Tibial nerve (tissue), 3 donors: Measurements from ENCODE around the gene SERPINB7.

Experiments
- POLR2A ChIP-seq, 2 donors: fragments of 450-650 bp; IDR thresholded peaks; one replicate each; pipeline ENCODE4 v1.6.1; 2017; ENCODE audit warnings: antibody characterized with exemption in 2 of 2, mild to moderate bottlenecking in 2 of 2, moderate library complexity in 2 of 2
- TF ChIP-seq, protein P1 (sequence below), 5 experiments: fragments of 200-600 bp in 3 of 5; fragments of 450-650 bp in 2 of 5; sonication (generic) in 3 of 5; IDR thresholded peaks; one replicate each; pipeline ENCODE4 v1.5.1; 2016 to 2019; ENCODE audit warnings: antibody characterized with exemption in 5 of 5, mild to moderate bottlenecking in 3 of 5, moderate library complexity in 2 of 5

DNA sequence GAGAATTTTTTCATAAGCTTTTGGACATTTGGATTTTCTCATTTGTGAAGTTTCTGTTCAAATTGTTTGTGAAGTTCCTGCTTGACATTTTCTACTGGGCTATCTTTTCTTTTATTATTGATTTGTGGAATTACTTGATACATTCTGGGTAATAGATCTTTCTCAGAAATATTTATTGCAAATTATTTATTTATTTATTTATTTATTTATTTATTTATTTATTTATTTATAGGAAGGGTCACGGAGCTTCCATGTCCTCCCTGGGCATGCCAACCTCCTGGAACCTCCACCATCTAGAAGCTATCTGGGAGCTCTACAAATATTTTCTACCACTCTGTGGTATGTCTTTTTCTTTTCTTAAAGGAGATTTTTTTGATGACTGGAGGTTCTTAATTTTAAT, 25.7 kb upstream of the SERPINB7 start:
- TF ChIP-seq, protein P1, sequence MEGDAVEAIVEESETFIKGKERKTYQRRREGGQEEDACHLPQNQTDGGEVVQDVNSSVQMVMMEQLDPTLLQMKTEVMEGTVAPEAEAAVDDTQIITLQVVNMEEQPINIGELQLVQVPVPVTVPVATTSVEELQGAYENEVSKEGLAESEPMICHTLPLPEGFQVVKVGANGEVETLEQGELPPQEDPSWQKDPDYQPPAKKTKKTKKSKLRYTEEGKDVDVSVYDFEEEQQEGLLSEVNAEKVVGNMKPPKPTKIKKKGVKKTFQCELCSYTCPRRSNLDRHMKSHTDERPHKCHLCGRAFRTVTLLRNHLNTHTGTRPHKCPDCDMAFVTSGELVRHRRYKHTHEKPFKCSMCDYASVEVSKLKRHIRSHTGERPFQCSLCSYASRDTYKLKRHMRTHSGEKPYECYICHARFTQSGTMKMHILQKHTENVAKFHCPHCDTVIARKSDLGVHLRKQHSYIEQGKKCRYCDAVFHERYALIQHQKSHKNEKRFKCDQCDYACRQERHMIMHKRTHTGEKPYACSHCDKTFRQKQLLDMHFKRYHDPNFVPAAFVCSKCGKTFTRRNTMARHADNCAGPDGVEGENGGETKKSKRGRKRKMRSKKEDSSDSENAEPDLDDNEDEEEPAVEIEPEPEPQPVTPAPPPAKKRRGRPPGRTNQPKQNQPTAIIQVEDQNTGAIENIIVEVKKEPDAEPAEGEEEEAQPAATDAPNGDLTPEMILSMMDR (IDR thresholded peaks at IDR 0.05): no peak
- TF ChIP-seq POLR2A (IDR thresholded peaks at IDR 0.05): no peak
